ENCODE data around the gene PEX26. TPM values are rescaled to one million over a fixed set of nuclear protein-coding genes. Genes with fewer than 3 reads are reported as not detected.

The PEX26 gene
- total and polyA plus RNA-seq, 9 of the 15 experiments (the other 6 are each of a cell fraction or from before 2014, with no cell fraction given) = 0.35 to 39.6 (median 17.4) TPM

- TF ChIP-seq SMARCA5 (IDR thresholded peaks at IDR 0.05) (no peak), DNMT1 (IDR thresholded peaks at IDR 0.05) (no peak), ILK (tag; IDR thresholded peaks at IDR 0.05; ENCODE audit: borderline replicate concordance, low read depth) (no peak), TFAP4 (CRISPR knock-in tag; IDR thresholded peaks at IDR 0.05; ENCODE audit: borderline replicate concordance) (no peak), CREB3 (tag; conservative IDR thresholded peaks at IDR 0.05; ENCODE audit: low read depth) (no peak), SMARCB1 (IDR thresholded peaks at IDR 0.05; ENCODE audit: insufficient read length, low read depth) (no peak), ESRRA (IDR thresholded peaks at IDR 0.05; ENCODE audit: borderline replicate concordance, low read depth) (no peak), ELF1 (tag; IDR thresholded peaks at IDR 0.05) (no peak), ZBTB34 (CRISPR knock-in tag; IDR thresholded peaks at IDR 0.05) (no peak), CREB3L1 (IDR thresholded peaks at IDR 0.05; ENCODE audit: borderline replicate concordance, low read depth) (no peak), ZNF140 (CRISPR knock-in tag; IDR thresholded peaks at IDR 0.05) (no peak), CHD1 (IDR thresholded peaks at IDR 0.05; ENCODE audit: low read length) (no peak), GABPA (tag; conservative IDR thresholded peaks at IDR 0.05; ENCODE audit: low read depth) (no peak)
- FAIRE-seq (no peak), ATAC-seq (no peak), DNase-seq (ENCODE audit: extremely low read depth in 1 of 4, low spot score in 3 of 4) (no peak)
- no peak overlapping the region for H3K27ac ChIP-seq (ENCODE audit: extremely low read depth, low read depth, low read length)
- in situ Hi-C loops (cut with MboI) (loop anchor here (5.0 kb wide), 1 partner anchor 325 kb away; no protein-coding TSS in a partner anchor), intact Hi-C loops (cut with micrococcal nuclease) (loop anchor here (10.0 kb wide), 1 partner anchor 292 kb away; the partner anchor contains the start of gene BID)
- no peaks in the 10 kb centered on the region for H3K36me3 ChIP-seq (ENCODE audit: control insufficient read depth, insufficient read depth, low read length)
- 0% methylated on average over 3 of the region's 3 CpGs for WGBS (ENCODE audit: insufficient coverage, low coverage, missing lambda C conversion rate)
- no peak overlapping the region for H3K4me2 ChIP-seq (ENCODE audit: insufficient read depth, low read length)
- H3K9ac ChIP-seq (ENCODE audit: insufficient read depth in 1 of 2, low read depth in 2 of 2, low read length in 2 of 2) = no peak overlapping the region
- peaks cover 4 to 5% of the 10 kb centered on the region in 2 experiments; a peak in 2 of 5 replicates for H3K4me1 ChIP-seq (replicated peaks in 1 of 2; ENCODE audit: control insufficient read depth in 2 of 2, insufficient read depth in 2 of 2, low read length in 2 of 2)
- peaks cover 64 to 71% of the 10 kb centered on the region in 2 experiments for H3K27me3 ChIP-seq (ENCODE audit: control insufficient read depth in 2 of 2, insufficient read depth in 2 of 2, low read length in 2 of 2)
- H4K20me1 ChIP-seq (replicated peaks; ENCODE audit: control insufficient read depth, insufficient read depth, low read length) = peaks cover 10% of the 10 kb centered on the region; the same call in 1 of the 2 replicates
- H3K4me3 ChIP-seq = no peak overlapping the region
- BruUV-seq (replicated peaks) = no TSS peak
- POLR2A ChIA-PET = no interaction called here
- CTCF ChIA-PET (ENCODE audit: low intra/inter-chr PET ratio) = no interaction called here
- H3K9me1 ChIP-seq (ENCODE audit: control insufficient read depth, insufficient read depth, low read length) = no peaks in the 10 kb centered on the region
- no peaks in the 10 kb centered on the region for H3K9me3 ChIP-seq (replicated peaks; ENCODE audit: control insufficient read depth, insufficient read depth, low read depth, low read length)
- no peak overlapping the region for H2AFZ ChIP-seq (ENCODE audit: low read depth, low read length)
- H3K79me2 ChIP-seq (ENCODE audit: control insufficient read depth, insufficient read depth, low read length) = no peaks in the 10 kb centered on the region
Measured at GRCh38 chr22:18067121-18067520, 10.7 kb upstream of the PEX26 start.
